Hepatocyte (in vitro differentiated cells): ENCODE results near the gene DPF3.

Experiments used
- EZH2 ChIP-seq: fragments of 200-600 bp; sonication (generic); IDR thresholded peaks from 2 replicates; pipeline ENCODE4 v1.6.1; 2016; ENCODE audit warnings: antibody characterized with exemption, mild to moderate bottlenecking, borderline replicate concordance
- EZH2phosphoT487 ChIP-seq: fragments of 200-600 bp; sonication (generic); IDR thresholded peaks from one replicate; pipeline ENCODE4 v1.6.1; 2018; ENCODE audit warnings: antibody characterized with exemption, mild to moderate bottlenecking, low read depth, moderate library complexity; ENCODE audit not compliant: unreplicated experiment, severe bottlenecking
- TF ChIP-seq, protein P1 (sequence below): fragments of 200-600 bp; sonication (generic); IDR thresholded peaks from 2 replicates; pipeline ENCODE4 v1.5.1; 2016; ENCODE audit warnings: antibody characterized with exemption, mild to moderate bottlenecking; ENCODE audit not compliant: poor library complexity

DNA sequence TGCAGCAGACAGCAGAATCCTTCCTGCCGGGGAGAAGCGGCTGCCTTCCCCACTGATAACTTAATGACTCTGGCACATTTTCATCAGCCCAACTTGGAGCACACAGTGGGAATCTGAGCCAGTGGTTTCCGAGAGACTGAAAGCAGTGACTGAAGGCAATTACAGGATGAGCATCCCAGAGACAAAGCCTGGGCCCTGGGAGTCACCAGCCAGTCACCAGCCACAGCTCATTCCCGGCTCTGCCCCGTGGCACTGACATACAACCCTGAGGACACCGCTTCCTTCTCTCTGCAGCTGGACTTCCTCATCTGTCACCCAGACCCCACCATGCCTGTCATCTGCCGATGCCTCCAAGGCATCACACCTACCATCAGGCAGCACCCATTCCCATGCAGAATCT, 192.3 kb downstream of the DPF3 start:
- TF ChIP-seq, protein P1, sequence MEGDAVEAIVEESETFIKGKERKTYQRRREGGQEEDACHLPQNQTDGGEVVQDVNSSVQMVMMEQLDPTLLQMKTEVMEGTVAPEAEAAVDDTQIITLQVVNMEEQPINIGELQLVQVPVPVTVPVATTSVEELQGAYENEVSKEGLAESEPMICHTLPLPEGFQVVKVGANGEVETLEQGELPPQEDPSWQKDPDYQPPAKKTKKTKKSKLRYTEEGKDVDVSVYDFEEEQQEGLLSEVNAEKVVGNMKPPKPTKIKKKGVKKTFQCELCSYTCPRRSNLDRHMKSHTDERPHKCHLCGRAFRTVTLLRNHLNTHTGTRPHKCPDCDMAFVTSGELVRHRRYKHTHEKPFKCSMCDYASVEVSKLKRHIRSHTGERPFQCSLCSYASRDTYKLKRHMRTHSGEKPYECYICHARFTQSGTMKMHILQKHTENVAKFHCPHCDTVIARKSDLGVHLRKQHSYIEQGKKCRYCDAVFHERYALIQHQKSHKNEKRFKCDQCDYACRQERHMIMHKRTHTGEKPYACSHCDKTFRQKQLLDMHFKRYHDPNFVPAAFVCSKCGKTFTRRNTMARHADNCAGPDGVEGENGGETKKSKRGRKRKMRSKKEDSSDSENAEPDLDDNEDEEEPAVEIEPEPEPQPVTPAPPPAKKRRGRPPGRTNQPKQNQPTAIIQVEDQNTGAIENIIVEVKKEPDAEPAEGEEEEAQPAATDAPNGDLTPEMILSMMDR, result no peak
- TF ChIP-seq EZH2phosphoT487 (no peak), EZH2 (no peak)
